Fibroblast of skin of left quadriceps (primary cell): ENCODE data around the gene CRISPLD2.

Experiments
- DNase-seq, 2 experiments: peaks; one replicate each; pipeline ENCODE4 v3.0.0-alpha.2; 2013; ENCODE audit warnings: low read depth in 2 of 2

Gene CRISPLD2

DNA sequence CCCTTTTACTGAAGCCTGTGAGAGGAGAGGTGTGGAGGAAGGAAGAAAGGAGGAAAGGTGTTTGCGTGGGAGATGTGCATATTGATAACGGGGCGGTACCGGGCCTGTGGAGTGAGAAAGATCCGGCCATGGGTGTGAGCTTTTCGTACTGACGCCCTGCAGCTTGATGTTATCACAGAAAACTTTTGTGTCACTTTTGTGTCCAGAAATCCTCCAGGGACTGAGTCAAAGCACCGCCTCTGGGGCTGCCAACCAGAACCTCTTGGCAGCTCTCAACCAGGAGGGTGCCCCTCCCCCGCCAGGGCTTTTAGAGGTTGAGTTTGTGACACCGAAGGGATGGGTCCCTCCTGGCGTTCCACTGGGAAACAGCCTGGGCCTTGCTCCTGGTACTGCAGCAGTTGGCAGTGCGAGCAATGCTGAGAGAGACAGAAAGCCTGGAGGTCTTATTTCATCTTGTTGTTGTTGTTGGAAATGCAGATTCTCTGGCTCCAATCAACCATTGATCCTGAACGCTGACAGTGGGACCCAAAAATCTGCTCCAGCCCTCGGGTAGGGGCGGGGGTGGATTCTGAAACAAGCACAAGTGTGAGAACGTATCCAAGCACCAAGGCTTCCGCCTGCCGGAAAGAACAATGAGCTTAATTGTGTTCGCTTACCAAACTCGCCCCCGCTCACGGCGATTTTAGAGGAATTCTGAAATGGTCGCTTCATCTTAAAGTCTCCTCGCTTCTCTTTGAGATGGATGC lies 65.0 kb downstream of the CRISPLD2 start:
- DNase-seq, result no peak

DNA sequence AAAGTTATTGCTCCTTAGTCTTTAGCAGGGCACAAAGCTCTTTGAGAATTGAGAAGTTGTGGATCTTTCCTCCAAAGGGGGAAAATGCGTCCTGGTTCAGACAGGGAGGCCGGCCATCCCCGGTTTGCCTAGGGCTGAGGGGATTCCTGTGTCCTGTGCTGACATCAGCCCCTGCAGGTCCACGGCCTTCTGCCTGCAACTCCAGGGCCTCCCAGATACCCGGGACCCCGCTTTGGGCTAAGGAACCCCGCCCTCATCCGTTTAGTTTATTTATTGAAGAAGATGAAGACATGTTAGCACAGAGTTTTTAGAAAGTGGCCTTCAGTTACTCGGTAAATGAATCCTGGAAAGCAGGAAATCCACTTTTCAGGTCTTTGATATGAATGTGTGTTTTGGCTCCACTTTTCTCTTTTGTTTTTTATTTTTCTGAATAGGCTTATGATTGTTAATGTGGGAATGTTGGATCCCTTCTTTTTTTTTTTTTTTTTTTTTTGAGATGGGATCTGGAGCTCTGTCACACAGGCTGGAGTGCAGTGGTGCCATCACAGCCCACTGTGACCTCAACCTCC lies 65.6 kb downstream of the CRISPLD2 start:
- no peak for DNase-seq

DNA sequence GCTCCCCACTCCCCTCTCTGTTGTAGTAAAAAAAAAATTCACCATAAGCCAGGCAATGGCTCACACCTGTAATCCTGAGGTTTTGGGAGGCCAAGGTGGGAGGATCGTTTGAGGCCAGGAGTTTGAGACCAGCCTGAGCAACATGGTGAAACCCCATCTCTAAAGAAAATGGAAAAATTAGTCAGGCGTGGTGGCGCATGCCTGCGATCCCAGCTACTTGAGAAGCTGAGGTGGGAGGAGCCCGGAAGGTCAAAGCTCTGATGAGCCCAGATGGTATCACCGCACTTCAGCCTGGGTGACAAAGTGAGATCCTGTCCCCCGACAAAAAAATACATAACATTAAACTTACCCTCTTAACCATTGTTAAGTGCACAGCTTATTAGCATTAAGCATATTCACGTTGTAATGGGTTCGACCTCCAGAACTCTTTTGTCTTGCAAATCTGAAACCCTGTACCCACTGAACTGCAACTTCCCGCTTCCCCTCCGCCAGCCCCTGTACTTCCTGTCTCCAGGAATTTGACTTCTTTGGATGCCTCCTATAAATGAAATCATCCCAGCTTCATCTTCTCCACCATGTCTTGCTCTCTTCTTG lies 66.8 kb downstream of the CRISPLD2 start:
- DNase-seq, result no peak

DNA sequence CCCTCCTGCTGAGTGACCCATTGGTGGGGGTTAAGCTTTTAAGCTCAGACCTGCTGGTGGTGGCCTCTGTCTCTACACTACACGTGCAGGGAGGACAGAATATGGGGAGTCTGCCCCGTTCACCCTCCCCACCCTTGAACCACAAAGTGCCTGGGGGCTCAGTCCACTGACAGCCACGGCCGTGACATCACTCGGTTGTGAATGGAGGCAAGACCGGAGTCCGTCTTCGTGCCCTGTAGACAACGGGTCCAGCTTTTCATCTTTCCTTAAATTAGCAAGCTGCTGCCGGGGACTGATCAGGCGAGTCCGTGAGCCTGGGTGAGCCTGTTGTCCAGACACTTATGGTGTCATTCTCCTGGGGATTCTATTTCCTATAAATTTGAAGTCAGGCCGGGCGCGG lies 67.4 kb downstream of the CRISPLD2 start:
- DNase-seq, result no peak

DNA sequence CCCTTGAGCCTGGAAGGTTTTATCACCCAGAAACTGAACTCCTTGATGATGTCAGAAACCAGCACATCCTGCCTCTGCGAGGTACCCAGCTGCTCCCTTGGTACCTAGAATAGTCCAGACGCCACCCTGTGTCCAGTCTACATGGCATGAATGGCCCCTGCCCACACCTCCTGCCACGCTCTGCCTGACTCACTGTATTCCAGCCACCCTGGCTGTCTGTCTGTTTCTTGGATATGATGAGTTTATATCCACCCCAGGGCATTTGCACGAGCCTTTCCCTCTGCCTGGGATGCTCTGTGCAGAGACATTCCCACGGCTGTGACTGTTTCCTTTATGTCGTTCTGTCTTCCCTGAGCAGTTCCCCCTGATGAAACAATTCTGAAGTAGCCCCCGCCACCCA lies 68.7 kb downstream of the CRISPLD2 start:
- DNase-seq, result no peak

DNA sequence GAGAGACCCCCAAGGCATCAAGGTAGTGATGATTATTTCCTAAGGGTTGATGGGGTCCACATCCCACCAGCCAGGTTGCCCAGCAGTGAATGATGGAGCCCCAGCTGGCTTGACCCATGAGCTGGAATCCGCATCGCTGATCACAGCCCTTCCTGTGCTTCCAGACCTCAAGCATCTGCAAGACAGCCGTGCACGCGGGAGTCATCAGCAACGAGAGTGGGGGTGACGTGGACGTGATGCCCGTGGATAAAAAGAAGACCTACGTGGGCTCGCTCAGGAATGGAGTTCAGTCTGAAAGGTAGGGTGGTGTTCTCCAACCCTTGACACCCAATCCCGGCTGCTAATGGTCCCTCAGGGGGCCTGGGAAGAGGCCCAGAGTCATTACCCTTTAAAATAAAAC lies 69.3 kb downstream of the CRISPLD2 start:
- peak in 1 of 2 experiments; percentile 12 for DNase-seq

DNA sequence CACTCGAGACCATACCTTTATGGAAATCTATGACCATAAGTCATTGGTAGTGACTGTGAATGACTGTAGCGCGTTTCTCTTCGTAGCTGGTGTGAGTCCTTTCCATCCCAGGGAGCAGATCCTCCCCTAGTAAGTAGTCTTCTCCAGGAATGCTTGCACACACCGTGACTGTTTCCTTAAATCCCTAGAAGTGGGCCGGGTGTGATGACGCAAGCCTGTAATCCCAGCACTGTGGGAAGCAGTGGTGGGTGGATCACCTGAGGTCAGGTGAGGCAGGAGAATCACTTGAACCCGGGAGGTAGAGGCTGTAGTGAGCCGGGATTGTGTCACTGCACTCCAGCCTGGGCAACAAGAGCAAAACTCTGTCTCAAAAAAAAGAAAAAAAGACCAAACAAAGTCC lies 70.6 kb downstream of the CRISPLD2 start:
- DNase-seq, result no peak

DNA sequence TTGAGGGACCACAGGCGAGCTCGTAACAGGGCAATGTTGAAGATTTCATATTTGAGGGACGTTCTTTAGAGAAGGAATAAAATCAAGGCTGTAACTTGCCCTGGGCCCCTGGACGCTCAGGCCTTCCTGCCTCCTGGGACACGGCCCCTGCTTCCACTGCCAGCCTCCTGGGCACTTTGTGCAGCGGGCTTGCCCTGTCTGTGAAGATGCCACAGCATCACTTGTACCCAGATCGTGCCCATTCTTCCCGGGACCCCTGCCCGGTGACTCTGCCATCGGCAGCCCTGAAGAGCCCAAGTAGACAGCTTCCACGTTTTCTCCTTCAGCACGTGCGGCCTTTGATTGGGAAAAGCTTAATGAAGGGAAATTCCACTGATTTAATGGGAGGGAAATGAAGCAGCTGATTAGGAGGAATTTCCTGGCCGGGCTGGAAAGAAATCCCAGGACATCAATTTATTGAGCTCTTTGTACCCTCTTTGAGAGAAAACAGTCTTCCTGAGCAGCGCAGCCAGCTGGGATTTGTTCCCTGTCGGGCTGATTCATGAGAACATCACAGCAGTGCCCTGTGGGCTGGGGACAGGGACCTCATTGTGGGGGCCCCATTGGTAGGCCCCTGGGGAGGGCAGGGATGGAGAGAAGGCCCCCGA lies 71.5 kb downstream of the CRISPLD2 start:
- no peak for DNase-seq

DNA sequence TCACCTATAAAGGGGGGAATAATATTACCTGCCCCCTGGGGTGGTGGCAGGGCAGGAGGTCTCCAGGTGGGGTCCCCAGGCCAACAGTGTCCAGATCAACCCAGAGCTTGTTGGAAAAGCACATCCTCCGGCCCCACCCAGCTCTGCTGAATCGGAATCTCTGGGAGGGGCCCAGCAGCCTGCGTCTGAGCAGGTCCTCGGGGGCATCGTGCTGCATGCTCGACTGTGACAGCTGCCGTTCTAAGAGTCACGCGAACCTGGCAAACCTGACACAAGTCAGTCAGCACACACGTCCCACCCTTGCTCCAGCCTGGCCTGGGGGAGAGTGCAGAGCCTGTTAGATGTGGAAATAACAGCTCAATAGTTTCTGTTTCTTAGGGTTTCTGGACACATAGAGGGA lies 72.3 kb downstream of the CRISPLD2 start:
- no peak for DNase-seq

DNA sequence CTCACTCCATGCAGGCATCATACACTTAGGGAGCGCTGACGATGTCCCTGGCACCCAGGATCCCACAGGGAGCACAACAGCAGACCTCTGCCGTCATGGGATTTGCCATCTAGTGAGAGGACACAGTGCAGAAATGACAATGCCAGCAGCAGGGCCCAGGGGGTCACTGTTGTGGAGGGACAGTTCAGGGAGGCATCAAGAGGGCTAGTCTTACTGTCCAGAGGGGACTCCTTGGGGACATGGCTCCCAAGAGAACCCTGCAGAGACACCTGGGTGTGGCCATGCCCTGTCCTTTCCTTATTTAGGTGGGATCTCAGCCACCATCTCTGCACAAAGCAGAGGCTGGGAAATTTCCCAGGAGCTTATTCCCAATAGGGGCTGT lies 73.7 kb downstream of the CRISPLD2 start:
- no peak for DNase-seq

DNA sequence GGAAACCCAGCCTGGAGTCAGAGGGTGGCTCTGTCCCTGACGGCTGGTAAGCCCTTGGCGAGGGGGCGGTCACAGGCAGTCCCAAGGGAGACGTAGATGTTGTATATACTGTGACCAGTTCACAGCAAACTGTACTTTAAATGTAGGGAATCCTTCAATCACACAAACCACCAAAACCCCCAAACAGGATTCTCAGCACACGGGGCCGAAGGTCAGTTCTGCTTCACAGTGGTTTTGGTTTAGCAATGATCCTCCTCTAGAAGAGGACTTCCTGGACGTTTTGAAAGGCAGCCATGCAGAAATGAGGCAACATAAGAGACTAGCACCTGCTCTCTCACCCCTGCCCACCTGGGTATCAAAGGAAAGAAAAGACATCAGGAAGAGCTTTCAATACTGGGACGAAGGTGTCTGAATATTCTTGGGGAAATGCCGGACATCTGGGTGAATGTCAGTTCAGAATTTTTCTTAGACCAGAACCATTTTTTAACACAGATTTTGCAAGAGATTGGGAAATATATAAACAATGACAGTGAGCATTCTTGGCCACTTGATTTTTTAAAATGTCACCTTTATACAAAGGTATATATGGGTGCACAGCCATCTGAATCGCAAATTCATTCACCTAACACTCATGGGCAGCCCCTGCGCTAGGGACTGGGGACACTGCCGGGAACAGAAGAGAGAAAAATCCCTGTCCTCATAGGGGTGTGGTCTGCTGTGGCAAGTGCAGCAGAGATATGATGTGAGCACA lies 74.2 kb downstream of the CRISPLD2 start:
- DNase-seq, result no peak

DNA sequence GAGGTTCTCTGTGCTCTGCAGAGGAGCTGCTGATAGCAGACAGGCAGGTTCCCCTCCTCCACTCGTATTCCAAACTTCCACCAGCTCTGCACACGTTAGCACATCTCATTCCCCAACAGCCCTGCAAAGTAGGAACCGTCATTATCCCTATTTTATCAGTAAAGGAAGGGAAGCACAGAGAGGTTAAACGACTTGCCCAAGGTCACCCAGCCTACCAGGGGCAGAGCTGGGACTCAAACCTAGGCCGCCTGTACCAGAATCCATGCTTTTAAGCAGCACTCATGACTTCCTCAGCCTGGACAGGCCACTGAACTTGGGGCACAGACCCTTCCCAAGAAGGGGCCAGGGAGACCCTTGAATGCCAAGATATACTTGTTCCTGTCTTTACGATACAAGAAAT lies 75.2 kb downstream of the CRISPLD2 start:
- DNase-seq, result no peak

DNA sequence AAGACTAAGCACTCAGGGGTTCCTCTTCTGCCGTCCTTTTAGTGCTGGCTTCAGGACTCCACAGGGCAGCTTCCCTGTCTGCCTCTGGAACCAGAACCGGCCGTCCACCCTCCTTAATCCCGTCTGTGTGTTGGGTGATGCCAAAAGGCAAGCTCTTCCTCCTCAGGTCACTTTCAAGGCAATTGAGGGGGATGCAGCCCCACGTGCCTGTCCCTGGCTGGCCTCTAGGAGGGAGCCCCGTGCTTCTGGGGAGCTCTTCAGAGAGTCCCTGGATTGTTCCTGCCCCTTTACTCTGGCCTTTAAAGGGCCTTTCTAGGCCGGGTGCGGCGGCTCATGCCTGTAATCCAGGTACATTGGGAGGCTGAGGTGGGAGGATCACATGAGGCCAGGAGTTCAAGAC lies 77.1 kb downstream of the CRISPLD2 start:
- no peak for DNase-seq

DNA sequence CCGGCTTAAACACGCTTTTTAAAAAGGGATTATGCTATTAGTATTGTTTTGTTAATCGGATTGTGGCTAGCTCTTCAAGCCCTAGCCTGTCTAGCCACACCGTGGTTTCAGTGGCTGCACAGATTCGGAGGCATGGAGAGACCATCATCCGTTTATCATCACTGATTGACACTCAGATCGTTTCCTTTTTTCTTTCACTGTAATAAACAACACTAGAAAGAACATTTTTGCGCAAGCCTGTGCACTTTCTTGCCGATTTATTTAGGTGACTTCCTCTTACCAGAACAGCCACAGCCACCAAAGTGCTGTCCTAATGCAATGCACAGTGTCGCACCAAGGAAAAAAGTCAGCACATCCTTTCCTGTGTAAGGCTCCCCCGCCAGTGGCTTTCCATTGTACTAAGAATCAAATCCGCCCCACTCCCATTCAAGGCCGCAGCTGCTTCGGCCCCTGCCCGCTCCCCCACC lies 78.2 kb downstream of the CRISPLD2 start:
- DNase-seq, result no peak

DNA sequence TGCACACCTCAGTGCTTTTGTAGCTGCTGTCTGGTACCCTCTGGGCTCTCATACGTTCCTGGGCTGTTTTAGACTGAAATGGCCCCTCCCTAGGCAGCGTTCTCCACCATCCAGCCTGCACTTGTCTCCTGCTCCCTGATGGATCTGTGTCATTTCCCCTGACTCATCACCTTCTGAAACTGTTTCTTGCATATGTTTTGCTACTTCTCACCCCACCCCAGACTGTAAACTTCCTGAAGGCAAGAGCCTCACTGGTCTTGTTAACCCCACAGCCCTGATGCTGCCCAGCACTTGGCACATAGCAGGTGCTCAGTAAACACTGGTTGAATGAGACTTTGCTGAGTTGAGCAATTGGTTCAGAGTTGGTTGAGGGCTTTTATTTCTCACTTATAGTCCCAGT lies 78.7 kb downstream of the CRISPLD2 start:
- no peak for DNase-seq

DNA sequence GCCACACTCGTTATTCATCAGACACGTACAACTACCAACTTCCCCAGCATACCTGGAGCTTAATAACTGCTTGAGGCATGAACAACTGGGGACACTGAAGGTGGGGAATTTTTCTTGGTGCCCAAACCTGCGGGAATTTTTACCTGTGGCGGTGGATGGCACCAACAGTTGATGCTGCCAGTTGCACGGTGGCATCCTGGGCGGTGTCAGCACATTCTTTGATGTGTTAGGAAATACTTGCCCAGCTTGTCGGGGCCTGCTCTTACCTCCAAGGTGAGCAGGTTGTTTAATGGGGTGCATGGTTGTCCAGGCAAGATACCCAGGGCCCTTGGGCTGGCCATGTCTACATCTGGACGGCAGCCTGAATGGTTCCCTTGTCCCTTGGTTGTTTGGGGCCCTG lies 79.6 kb downstream of the CRISPLD2 start:
- no peak for DNase-seq

DNA sequence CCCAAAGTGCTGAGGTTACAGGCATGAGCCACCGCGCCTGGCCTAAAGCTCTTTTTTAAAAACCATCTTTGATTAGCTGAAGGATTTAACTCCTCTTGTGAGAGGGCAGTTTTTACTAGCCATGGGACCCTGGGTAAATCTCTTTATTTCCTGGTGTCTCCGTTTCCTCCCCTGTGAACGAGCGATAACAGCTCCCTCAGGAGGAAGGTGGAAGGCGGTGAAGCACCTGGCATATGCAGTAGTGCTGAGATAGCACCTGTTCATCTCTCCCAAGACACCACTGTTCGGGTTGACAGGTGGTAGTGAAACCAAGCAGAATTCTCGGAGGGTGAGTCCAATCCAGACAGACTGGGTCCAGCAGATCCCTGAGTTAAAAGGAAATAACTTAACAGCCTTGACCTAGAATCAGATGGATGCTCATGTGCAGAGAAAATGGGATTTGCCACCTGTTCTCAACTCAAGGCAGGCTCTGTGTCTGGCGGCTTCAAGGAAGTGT lies 86.2 kb downstream of the CRISPLD2 start:
- no peak for DNase-seq

DNA sequence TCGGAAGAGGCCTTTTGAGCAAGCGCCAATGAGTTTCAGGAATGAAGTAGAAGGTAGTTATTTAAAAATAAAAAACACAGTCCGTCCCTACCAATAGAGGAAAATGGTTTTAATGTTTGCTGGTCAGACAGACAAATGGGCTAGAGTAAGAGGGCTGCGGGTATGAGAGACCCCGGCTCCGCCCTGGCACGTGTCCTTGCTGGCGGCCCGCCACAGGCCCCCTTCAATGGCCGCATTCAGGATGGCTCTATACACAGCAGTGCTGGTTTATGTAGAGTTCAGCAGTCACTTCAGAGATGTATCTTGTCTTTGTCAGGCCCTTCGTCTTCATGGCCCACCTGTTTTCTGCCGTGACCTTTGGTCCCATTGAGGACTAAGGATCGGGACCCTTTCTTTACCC lies 87.3 kb downstream of the CRISPLD2 start:
- DNase-seq, result no peak

DNA sequence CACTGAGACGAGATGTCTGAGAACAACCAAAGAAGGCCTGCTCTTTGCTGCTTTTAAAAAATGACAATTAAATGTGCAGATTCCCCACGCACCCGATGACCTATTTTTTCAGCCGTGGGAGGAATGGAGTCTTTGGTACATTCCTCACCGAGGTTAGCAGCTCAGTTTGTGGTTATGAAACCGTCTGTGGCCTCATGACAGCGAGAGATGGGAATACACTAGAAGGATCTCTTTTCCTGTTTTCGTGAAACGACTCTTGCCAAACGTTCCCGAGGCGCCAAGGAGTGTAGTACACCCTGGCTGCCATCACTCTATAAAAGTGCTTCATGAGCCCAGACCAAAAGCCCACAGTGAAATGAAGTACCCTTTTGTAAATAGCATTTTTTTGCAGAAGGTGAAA lies 87.8 kb downstream of the CRISPLD2 start:
- no peak for DNase-seq

DNA sequence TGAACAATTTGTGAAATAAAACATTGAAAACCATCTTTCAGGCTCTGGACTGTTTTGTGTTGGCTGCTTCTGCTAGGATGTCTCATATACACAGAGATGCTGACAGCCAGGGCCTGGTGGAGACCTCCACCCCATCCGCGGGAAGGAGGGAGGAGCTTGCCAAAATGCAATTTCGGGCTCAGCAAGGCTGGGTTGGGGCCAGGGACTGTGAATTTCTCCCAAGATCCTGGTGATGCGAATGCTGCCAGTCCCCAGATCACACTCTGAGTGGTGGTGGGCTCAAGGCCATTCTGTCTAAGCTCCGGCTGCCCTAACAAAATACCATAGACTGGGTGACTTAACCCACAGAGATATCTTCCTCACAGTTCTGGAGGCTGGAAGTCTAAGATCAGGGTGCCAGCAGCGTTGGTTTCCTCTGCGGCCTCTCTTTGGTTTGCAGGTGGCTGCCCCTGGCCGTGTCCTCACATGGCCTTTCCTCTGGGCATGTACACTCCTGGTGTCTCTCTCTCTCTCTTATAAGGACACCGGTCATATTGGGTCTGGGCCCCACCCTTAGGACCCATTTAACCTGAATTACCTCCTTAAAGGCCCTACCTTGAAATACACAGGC lies 89.8 kb downstream of the CRISPLD2 start:
- DNase-seq, result no peak

DNA sequence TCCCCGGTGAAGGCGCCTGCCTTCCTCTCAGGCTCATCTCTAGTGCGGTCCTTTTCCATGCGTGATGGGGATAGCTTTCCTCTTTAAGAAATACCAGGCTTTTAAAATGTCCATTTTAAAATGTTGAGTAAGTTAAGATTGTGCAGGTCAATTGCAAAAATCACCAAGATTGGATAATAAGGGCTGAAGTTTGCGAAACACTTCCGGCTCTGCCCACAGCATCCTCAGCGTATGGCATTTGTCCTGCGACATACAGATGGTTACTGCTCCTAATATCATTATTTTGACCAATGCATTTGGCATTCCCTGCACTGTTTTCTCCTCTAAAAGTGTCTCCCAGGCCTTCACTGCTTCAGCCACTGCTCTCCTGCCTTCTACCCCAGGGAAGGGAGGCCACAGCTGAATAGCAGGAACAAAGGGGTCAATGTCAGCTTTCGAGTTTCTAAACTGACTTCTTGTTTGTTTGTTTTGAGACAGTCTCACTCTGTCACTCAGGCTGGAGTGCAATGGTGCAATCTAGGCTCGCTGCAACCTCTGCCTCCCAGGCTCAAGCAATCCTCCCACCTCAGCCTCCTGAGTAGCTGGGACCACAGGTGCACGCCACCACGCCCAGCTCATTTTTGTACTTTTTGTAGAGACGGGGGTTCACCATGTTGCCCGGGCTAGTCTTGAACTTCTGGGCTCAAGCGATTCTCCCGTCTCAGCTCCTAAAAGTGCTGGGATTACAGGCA lies 91.9 kb downstream of the CRISPLD2 start:
- no peak for DNase-seq
